Lung (tissue), 12 donors: ENCODE measurements around the gene SLC6A7. TPM values are rescaled to one million over a fixed set of nuclear protein-coding genes. Genes with fewer than 3 reads are reported as not detected.
A peak's percentile ranks its signal among the peaks of the same experiment; 100 is the strongest.

Experiments
- ATAC-seq: fragments of 200-7000 bp; cut with Tn5 transposase; one replicate; pipeline ENCODE4 v1.9.1; 2020; ENCODE audit warnings: moderate number of reproducible peaks; ENCODE audit not compliant: insufficient read depth, low FRiP score
- DNase-seq, 3 donors: peaks; one replicate each; pipeline ENCODE4 v3.0.0-alpha.2; 2013 to 2017
- H3K27ac ChIP-seq, 2 donors: one replicate each; pipeline ENCODE4 v1.5.1; 2013; ENCODE audit warnings: mild to moderate bottlenecking in 2 of 2, moderate library complexity in 2 of 2, control low read depth in 1 of 2, inconsistent platforms in 1 of 2, low read depth in 1 of 2, low read length in 1 of 2
- H3K27me3 ChIP-seq, 3 donors: one replicate each; pipeline ENCODE4 v1.5.1; 2013; ENCODE audit warnings: low read length in 2 of 3; ENCODE audit not compliant: control insufficient read depth in 3 of 3, insufficient read depth in 3 of 3
- H3K36me3 ChIP-seq, 4 donors: one replicate each; pipeline ENCODE4 v1.5.1; 2013; ENCODE audit warnings: low read length in 4 of 4, mild to moderate bottlenecking in 1 of 4, moderate library complexity in 1 of 4; ENCODE audit not compliant: control insufficient read depth in 4 of 4, insufficient read depth in 4 of 4
- H3K4me1 ChIP-seq, 5 donors: one replicate each; pipeline ENCODE4 v1.5.1; 2013; ENCODE audit warnings: low read length in 5 of 5, mild to moderate bottlenecking in 2 of 5, moderate library complexity in 1 of 5; ENCODE audit not compliant: control insufficient read depth in 5 of 5, insufficient read depth in 5 of 5
- H3K4me3 ChIP-seq: one replicate; pipeline ENCODE4 v1.5.1; 2013; ENCODE audit warnings: mild to moderate bottlenecking, control low read depth, moderate library complexity
- H3K9ac ChIP-seq, 2 donors: one replicate each; pipeline ENCODE4 v1.5.1; 2013; ENCODE audit warnings: low read length in 2 of 2, control low read depth in 1 of 2; ENCODE audit not compliant: insufficient read depth in 1 of 2
- H3K9me3 ChIP-seq, 4 donors: one replicate each; pipeline ENCODE4 v1.5.1; 2013; ENCODE audit warnings: low read length in 3 of 4, mild to moderate bottlenecking in 1 of 4, moderate library complexity in 1 of 4; ENCODE audit not compliant: control insufficient read depth in 4 of 4, insufficient read depth in 3 of 4
- WGBS, 2 donors: extraction: QIAGEN DNeasy Blood & Tissue Kit; methylation state at CpG; one replicate each; pipeline ENCODE4 v1.1.7; 2013; 5-methylcytosine and 5-hydroxymethylcytosine counted together
- polyA plus RNA-seq, 2 donors: library from polyadenylated mRNA; stranded (reverse); fragments of 200-250 nt; gene quantifications; one replicate each; pipeline ENCODE4 v1.2.1, GENCODE V29; 2013
- total RNA-seq, 2 donors: library from RNA; depleted of rRNA in 1 of 2; stranded (reverse); fragments of >200 nt in 1 of 2; gene quantifications; one replicate each; pipeline ENCODE4 v1.2.1, GENCODE V29; 2014 to 2021
- TF ChIP-seq, protein P1 (sequence below): IDR thresholded peaks from 2 replicates; pipeline ENCODE4 v1.5.1; 2012; ENCODE audit warnings: mild to moderate bottlenecking; ENCODE audit errors: control extremely low read depth, extremely low read depth
- donor health status: control.
- donor health status: control.
- donor health status: Bipolar disorder and iron deficiency.
- donor health status: healthy.
- donor health status: DM: yes; HTN: yes; CAD: no.

SLC6A7 gene
- total and polyA plus RNA-seq, 4 donors, result 0.02 to 0.06 (median 0.03) TPM; not detected in 1

DNA sequence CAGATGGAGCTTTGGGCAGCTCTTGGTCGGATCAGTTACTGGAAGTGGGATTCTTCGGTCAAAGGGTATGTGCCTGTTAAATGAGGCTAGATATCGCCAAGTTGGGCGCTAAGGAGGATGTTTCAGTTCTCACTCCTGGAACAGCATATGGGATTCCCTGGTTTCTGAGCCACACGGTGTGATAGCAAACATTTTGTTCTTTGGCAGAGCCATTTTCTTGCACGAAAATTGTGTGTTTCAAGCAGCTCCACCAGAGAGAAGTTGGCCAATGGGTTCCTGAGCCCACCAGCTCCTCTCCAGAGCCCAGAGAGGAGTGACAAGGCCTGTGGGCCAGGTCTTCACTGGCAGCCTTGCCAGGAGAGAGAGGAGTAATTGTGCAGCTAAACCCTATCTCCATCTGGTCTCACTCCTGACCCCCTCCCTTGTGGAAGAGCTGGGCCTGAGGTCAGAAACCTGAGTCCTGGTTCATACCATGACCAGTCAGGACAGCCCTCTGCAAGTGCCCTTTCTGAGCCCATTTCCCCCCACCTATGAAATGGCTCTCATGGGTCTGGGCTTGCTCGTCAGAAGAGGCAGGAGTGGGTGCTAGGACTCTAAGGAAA is 10.7 kb upstream of the SLC6A7 start:
- Histone ChIP-seq H3K36me3 (no peaks in the 10 kb centered on the region), H3K9me3 (no peaks in the 10 kb centered on the region), H3K27me3 (no peaks in the 10 kb centered on the region), H3K4me3 (no peak overlapping the region), H3K27ac (peak overlapping the region in 1 of 2 donors; percentile 40), H3K4me1 (peaks cover 0 to 40% (median 7%) of the 10 kb centered on the region in 5 donors), H3K9ac (no peak overlapping the region)
- ATAC-seq, result no peak
- DNase-seq, result no peak
- TF ChIP-seq, protein P1, sequence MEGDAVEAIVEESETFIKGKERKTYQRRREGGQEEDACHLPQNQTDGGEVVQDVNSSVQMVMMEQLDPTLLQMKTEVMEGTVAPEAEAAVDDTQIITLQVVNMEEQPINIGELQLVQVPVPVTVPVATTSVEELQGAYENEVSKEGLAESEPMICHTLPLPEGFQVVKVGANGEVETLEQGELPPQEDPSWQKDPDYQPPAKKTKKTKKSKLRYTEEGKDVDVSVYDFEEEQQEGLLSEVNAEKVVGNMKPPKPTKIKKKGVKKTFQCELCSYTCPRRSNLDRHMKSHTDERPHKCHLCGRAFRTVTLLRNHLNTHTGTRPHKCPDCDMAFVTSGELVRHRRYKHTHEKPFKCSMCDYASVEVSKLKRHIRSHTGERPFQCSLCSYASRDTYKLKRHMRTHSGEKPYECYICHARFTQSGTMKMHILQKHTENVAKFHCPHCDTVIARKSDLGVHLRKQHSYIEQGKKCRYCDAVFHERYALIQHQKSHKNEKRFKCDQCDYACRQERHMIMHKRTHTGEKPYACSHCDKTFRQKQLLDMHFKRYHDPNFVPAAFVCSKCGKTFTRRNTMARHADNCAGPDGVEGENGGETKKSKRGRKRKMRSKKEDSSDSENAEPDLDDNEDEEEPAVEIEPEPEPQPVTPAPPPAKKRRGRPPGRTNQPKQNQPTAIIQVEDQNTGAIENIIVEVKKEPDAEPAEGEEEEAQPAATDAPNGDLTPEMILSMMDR, result no peak
- 90 to 95% methylated on average over 7 of the region's 7 CpGs for WGBS, 2 donors

GRCh38 chr5:150180241-150181026 is 9.4 kb upstream of the SLC6A7 start:
- TF ChIP-seq, protein P1, result no peak
- DNase-seq (peak; percentile 63 to 80 (median 72)), ATAC-seq (peak; percentile 56)
- Histone ChIP-seq H3K27ac (peak overlapping the region; percentile 26 to 41), H3K4me3 (no peak overlapping the region), H3K9me3 (no peaks in the 10 kb centered on the region), H3K9ac (no peak overlapping the region), H3K4me1 (peaks cover 0 to 34% (median 7%) of the 10 kb centered on the region in 5 donors), H3K36me3 (no peaks in the 10 kb centered on the region), H3K27me3 (no peaks in the 10 kb centered on the region)
- WGBS, 2 donors, result 69 to 72% methylated on average over 18 of the region's 18 CpGs

GRCh38 chr5:150181027-150181426 is 8.8 kb upstream of the SLC6A7 start:
- DNase-seq (no peak), ATAC-seq (no peak)
- 72 to 78% methylated on average over 5 of the region's 5 CpGs for WGBS, 2 donors
- H3K9ac ChIP-seq, result no peak overlapping the region
- TF ChIP-seq, protein P1, result no peak
- no peaks in the 10 kb centered on the region for H3K9me3 ChIP-seq
- no peaks in the 10 kb centered on the region for H3K36me3 ChIP-seq
- peaks cover 0 to 29% (median 7%) of the 10 kb centered on the region in 5 donors for H3K4me1 ChIP-seq
- H3K4me3 ChIP-seq, result no peak overlapping the region
- H3K27me3 ChIP-seq, result no peaks in the 10 kb centered on the region
- H3K27ac ChIP-seq, result peak overlapping the region; percentile 26 to 35
